ENCODE results near the gene DUSP28. TPM values are rescaled to one million over a fixed set of nuclear protein-coding genes. Genes with fewer than 3 reads are reported as not detected.

Gene DUSP28
- total RNA-seq, 2 experiments from 2014 or later = 6.0 to 6.2 TPM

DNA sequence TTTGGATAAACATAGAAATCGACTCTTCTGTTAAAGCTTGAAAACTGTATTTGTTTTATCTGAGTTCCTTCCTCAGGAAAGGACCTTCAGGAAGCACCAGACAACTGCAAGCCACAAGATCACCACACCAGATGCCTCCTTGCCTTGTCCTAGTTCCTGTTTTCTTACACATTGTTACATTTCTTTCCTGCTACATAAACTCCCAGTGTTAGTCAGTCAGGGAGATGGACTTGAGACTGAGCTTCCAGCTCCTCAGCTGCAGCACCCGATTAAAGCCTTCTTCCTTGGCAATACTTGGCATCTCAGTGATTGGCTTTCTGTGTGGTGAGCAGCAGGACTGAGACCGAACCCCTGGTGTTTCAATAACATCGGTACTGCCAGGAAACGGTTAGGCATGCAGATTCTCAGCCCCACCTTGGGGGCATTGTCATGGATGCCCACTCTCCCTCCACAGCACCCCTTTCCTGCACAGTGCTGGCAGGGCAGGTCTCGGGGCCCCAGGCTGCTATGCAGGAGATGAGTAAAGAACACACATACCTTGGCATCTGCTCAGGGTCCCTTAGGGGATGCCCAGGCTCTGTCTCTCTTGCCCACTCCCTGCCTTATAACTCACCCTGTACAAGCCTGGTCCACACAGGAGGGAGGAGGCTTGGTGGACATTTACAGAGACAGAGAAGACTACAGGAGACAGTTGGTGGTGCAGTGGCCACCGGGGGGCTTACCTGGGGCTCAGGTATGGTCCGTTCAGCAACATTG is 35.0 kb upstream of the DUSP28 start:
- ChIA-PET CTCF (no interaction called here), POLR2A (no interaction called here)

GRCh38 chr2:240525802-240526201 is 34.4 kb upstream of the DUSP28 start:
- ChIA-PET CTCF (interaction anchor here (1.2 kb wide), 1 partner anchor 12 kb away, joined by 3 read pairs; no protein-coding TSS in a partner anchor), POLR2A (no interaction called here)

GRCh38 chr2:240526521-240526920 is 33.6 kb upstream of the DUSP28 start:
- ChIA-PET POLR2A (no interaction called here), CTCF (interaction anchor here (1.2 kb wide), 1 partner anchor 12 kb away, joined by 3 read pairs; no protein-coding TSS in a partner anchor)

GRCh38 chr2:240527153-240527750 is 32.9 kb upstream of the DUSP28 start:
- ChIA-PET CTCF (no interaction called here), POLR2A (no interaction called here)

GRCh38 chr2:240528406-240529040 is 31.6 kb upstream of the DUSP28 start:
- POLR2A ChIA-PET = interaction anchor here (0.6 kb wide), 1 partner anchor 10 kb away, joined by 3 read pairs; no protein-coding TSS in a partner anchor
- CTCF ChIA-PET = interaction anchor here (0.8 to 1.3 kb wide), 2 partner anchors 13 to 14 kb away, joined by 3 to 6 read pairs; no protein-coding TSS in a partner anchor

DNA sequence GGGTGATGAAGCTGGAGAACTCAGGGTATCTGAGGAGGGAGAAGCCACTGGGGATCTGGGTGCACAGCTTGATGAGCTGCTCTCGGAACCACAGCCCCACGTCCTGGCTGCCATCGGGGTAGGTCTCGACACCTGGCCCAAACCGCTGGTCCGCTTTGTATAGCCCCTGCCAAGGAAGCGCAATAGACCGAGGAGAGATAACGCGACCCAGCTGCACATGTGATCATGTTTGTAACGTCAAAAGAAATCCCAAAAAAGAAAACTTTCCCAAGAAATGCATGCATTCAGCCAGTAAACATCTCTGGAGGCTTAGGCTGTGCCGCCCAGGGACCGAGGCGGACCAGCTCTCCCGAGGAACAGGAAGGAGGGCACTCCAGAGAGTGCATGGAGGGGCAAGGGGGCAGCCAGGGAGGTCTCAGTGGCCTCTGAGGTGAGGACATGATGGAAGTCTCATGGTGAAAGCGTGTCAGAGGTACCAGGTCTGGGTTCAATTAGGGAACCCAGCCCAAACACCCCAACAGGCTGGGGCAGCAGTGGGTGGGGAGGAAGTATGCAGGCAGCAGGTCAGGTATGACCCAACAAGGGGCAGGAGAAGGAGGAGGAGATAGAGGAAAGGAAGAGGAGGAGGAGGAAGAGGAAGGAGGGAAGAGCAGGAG is 30.7 kb upstream of the DUSP28 start:
- CTCF ChIA-PET = interaction anchor here (1.3 kb wide), 1 partner anchor 15 kb away, joined by 6 read pairs; no protein-coding TSS in a partner anchor
- POLR2A ChIA-PET = no interaction called here

DNA sequence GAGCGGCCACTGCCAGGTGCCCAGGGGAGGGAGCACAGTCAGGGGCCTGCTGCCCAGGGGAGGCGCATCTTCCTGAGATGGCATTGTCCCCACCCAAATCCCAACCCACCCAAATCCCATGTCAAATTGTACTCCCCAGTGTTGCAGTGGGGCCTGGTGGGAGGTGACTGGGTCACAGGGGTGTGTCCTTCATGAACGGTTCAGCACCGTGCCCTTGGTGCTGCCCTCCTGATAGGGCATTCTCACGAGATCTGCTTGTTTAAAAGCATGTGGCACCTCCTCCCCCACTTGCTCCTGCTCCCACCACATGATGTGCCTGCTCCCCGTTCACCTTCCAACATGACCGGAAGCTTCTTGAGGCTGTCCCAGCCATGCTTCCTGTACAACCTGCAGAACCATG is 30.0 kb upstream of the DUSP28 start:
- ChIA-PET POLR2A (no interaction called here), CTCF (no interaction called here)

DNA sequence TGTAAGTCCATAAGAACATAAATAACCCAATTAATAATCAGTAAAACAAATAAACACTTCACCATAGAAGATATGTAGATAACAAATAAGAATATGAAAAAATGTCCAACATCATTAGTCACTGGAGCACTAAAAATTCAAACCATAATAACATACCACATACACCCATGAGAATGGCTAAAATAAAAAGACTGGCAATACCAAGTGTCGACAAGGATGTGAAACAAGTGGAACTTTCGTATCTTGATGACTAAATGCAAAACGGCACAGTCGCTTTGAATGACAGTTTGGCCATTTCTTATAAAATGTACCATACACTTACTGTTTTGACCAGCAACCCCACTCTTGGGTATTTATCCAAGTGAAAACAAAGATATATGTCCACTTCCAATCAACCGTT is 29.1 kb upstream of the DUSP28 start:
- POLR2A ChIA-PET = no interaction called here
- CTCF ChIA-PET = interaction anchor here (1.3 kb wide), 1 partner anchor 17 kb away, joined by 3 read pairs; no protein-coding TSS in a partner anchor

DNA sequence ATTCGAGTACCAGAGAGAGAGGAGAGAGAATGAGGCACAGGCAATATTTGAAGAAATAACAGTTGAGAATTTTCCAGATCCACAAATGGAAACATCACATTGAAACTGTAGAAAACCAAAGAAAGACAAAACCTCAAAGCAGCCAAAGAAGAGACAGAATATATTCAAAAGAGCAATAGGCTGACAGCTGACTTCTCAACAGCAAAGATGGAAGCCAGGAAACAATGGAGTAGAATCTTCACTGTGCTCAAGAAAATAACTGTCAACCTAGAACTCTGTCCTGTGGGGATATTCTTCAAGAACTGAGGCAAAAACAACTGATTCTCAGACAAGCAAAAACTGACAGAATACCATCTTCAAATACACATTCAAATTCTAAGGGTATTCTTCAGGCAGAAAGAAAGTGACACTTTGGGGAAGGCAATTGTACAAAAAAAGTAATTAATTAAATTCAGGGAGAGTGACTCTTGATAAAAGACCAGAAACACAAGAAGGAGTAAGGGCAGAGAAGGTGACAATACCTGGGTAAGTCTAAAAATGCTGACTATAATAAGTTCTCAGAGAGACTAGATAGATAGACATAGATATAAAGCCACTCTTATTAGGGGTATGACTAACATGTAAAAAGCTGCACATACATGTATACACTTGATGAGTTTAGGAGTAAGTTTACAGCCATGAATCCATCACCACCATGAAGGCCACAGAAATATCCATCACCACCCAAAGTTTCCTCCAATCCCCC is 28.0 kb upstream of the DUSP28 start:
- CTCF ChIA-PET = interaction anchor here (1.3 kb wide), 1 partner anchor 18 kb away, joined by 3 read pairs; no protein-coding TSS in a partner anchor
- POLR2A ChIA-PET = no interaction called here

- ChIA-PET CTCF (interaction anchor here (1.4 kb wide), 1 partner anchor 29 kb away, joined by 3 read pairs; no protein-coding TSS in a partner anchor), POLR2A (interaction anchor here (0.5 kb wide), 1 partner anchor 10 kb away, joined by 3 read pairs; no protein-coding TSS in a partner anchor)
Measured at GRCh38 chr2:240538031-240538780, 22.0 kb upstream of the DUSP28 start.

DNA sequence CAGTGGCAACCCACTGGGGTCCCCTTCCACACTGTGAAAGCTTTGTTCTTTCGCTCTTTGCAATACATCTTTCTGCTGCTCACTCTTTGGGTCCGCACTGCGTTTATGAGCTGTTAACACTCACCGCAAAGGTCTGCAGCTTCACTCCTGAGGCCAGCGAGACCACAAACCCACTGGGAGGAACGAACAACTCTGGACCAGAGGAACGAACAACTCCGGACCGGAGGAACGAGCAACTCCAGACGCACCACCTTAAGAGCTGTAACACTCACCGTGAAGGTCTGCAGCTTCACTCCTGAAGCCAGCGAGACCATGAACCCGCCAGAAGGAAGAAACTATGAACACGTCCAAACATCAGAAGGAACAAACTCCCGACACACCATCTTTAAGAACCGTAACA is 21.1 kb upstream of the DUSP28 start:
- CTCF ChIA-PET = interaction anchor here (1.4 kb wide), 1 partner anchor 28 kb away, joined by 3 read pairs; no protein-coding TSS in a partner anchor
- POLR2A ChIA-PET = interaction anchor here (0.5 kb wide), 1 partner anchor 11 kb away, joined by 3 read pairs; no protein-coding TSS in a partner anchor

DNA sequence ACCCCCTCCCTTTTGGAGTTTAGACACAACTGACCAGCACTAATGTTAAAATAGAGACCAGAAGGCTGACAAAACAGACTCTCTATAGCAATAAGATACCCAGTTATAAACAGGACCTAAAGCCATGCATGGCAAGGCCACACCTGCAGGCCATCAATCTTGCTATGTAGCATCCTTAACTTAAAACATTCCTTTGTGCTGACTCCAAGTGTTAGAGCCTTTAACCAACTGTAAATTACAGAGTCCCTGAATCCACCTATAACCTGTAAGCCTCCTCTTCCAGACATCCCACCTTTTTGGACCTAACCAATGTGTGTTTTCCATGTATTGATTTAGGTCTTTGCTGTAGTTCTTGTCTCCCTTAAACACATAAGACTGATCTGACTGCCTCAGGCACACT is 20.3 kb upstream of the DUSP28 start:
- ChIA-PET POLR2A (no interaction called here), CTCF (no interaction called here)

GRCh38 chr2:240551288-240551687 is 8.9 kb upstream of the DUSP28 start:
- ChIA-PET CTCF (interaction anchor here (0.7 to 1.3 kb wide), 2 partner anchors 37 to 74 kb away, joined by 3 to 5 read pairs; partner anchors contain the start of gene GPR35), POLR2A (interaction anchor here (0.6 kb wide), 1 partner anchor 1293 kb away, joined by 5 read pairs; no protein-coding TSS in a partner anchor)

GRCh38 chr2:240551811-240552210 is 8.3 kb upstream of the DUSP28 start:
- ChIA-PET CTCF (interaction anchor here (1.3 kb wide), 1 partner anchor 37 kb away, joined by 5 read pairs; no protein-coding TSS in a partner anchor), POLR2A (no interaction called here)

DNA sequence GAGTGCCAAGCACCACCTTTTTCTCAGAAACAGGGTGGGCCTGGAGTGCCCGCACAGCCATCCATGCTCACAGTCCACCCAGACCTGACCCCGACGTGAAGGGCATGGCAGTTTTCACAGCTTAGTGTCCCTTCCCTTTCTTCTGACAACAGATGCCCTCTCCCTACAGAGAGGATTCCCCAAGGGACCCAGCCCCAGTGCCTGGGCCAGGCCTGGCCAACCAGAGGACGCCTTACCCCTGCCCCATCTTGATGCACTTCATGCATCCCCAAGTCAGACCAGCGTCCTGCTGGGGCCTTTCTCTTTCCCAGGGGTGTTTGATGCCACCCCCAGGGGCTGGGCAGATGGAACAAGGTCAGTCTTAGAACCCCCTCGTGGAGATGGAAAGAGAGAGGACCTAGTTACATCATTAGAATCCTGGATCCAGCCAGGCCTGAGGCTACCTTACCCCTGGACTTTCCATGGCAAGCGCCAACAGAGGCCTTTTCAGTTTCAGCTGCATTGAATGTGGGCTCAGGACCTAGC is 6.1 kb upstream of the DUSP28 start:
- POLR2A ChIA-PET = no interaction called here
- CTCF ChIA-PET = no interaction called here

- CTCF ChIA-PET = interaction anchor here (2.5 kb wide), 1 partner anchor 41 kb away, joined by 6 read pairs; no protein-coding TSS in a partner anchor
- POLR2A ChIA-PET = no interaction called here
Measured at GRCh38 chr2:240554767-240555493, 5.2 kb upstream of the DUSP28 start.

- POLR2A ChIA-PET = no interaction called here
- CTCF ChIA-PET = interaction anchor here (2.5 kb wide), 1 partner anchor 42 kb away, joined by 6 read pairs; no protein-coding TSS in a partner anchor
Measured at GRCh38 chr2:240555541-240556250, 4.5 kb upstream of the DUSP28 start.

All from activated CD8-positive, alpha-beta memory T cell treated with anti-CD3 and anti-CD28 coated beads for 36 hours (primary cell).